Measurements from ENCODE around the gene CPXM2.
A peak's percentile ranks its signal among the peaks of the same experiment; 100 is the strongest.

The CPXM2 gene

DNA sequence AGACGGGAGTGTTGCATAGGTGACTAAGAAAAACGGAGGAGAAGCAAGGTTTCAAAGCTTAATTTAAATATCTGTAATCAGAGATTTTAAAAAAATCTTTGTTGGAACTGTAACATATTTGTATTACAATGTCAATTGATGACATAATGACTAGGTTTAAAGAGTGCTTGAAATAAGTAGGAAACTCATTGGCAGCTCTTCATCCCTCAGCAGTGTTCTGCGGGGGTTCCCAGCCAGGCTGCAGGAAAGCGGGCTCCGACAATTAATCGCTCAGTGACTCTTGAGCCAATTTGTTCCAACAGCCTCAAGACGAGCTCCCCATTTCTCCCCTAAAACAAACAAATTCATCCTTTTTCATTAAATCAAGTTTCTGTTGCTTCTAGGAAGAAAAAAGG is 22.6 kb downstream of the CPXM2 start:
- no peak for DNase-seq (ENCODE audit: low read depth, low spot score)

DNA sequence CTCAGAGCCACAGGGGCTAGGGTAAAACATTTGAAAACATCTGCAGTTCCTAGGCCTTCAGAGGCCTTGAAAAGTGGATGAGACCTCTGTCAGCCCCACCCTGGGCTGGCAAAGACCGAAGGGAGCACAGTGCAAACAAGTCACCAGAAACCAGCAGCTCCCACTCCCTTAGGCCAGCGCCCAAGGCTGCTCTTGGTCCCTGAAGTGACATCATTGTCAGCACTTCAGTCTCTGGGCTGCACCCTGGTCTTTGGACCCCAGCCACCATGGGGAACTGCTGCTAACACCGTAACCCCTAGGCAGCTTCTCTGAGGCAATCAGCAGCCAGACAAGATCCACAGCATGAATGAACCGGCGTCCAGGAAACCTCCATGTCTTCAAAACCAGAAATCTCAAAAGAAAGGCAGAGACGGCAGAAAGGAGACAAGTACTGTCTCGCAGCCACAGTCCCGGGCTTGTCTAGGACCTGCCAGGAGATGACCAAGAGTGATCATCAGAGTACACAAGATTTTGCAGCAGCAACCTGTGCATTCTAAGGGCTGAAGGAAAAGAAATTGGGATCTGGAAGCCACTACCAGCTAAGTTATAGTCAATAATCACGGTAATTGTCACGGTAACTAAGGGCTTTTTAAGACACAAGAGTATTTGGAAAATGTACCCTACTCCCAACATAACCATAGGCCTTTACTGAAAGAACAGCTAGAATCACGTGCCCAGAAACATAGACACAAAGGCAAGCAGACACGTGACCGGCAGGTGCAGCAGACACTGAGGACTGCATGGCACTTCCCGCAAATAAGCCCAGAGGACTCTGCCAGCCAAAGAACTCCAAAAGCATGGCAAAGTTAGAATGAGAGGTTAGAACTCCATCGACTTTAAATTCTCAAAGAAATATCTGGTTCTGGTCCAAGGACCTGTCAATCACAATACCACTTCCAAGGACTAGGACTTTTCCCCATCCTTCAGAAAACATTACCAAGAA is 23.3 kb downstream of the CPXM2 start:
- no peak for DNase-seq (ENCODE audit: low read depth, low spot score)

DNA sequence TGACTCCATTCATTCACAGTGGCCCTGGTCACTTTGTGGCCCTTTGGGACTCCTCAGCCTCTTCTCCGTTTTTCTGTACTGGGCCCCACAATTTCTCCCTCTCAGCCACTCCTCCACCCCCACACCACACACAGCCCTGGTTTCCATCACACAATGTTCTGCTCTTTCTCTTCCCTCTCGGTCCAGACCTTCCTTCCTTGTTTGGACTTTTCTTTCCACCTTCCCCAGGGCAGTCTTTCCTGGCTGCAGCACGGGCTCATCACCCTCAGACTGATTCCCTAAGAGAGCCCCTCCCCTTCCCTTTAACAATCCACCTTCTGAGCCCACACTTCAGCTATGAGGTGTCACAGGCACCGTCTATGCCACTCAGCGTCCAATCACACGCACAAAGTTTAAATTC is 25.7 kb downstream of the CPXM2 start:
- DNase-seq (ENCODE audit: low read depth, low spot score), result no peak

DNA sequence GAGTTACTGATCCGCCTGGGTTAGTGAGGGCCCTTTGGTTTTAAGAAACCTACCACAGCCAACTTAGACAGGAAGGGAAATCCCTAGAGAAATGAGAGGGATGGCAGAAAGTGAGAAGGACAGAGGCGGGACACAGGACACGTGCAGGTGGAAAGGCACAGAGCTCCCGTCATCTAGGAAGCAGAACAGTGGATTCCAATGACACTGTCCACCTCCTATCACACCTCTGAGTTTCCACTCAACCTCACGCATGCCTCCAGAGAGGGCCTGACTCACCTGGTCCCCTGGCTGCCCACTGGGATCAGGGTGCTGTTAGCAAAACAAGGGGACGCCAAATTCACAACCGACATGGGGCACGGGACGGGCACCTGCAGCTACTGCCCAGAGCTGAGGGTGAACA is 26.3 kb downstream of the CPXM2 start:
- no peak for DNase-seq (ENCODE audit: low read depth, low spot score)

DNA sequence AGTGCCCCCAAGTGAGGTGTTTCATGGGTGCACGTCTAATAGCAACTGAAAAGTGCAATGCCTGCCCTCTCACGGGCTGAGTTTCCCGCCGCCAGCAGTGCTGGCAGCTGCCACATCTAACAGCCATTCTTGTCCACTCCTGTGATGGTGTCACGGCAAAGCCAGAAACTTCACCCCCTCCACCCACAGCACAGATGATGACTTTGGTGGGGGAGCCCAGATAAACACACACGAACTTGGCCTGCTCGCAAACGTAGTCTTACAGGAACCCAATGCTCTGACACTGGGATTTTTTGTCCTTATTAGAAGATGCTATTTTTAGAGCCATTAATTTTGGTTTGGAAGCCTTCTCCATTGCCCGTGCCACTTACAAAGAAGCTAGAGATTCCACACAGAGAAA is 26.7 kb downstream of the CPXM2 start:
- no peak for DNase-seq (ENCODE audit: low read depth, low spot score)

DNA sequence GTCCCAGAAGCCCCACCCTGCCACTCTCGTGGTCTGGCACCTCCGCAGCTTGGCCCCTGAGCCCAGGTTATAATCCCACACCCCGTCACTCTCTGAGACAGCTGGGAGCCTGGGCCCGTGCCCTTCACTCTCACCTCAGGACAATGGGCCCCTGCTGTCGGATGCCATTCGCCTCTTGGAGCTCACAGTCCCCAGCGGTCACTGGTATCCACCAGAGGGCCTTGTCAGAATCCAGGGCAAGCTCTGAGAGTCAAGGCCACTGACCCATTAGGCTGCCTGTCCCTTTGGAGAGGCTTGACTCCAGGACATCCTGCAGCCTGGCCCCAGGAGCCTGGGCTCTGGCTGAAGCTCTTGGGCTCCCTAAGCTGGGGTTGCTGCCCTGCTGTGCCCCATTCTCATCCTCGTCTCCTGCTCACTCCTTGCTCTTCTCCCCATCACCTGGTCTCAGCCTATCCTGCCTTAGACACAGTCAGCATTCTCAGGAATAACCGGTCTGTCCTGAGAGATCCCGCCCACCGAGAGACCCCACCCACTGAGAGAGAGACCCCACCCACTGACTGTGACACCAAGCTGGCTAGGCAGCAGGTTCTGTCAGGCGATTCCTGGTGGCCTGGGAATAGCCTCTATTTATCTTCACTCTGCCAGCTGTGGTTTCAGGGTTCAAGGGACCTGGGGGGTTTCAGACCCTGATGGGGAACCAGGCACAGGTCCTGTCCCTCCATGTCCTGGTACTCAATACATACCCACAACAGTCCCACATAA is 27.7 kb downstream of the CPXM2 start:
- peak; percentile 61 for DNase-seq (ENCODE audit: low read depth, low spot score)

DNA sequence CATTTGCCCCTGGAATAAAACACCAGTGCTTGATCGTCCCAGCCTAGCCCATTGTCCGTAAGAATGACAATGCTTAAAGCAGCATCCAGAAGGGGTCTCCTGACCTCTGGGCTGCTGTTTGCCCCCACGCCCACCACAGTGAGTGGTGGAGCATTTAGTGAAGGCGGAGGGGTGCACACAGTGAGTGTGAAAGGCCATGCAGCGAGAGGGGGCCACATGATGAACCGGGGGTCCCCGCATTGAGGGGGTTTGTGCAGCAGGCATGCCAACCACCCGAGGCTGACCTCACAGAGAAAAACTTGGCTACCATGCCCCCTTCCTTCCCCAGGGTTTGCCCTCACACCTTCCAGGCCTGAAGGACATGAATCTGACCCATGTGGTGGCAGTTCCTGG is 28.4 kb downstream of the CPXM2 start:
- no peak for DNase-seq (ENCODE audit: low read depth, low spot score)

DNA sequence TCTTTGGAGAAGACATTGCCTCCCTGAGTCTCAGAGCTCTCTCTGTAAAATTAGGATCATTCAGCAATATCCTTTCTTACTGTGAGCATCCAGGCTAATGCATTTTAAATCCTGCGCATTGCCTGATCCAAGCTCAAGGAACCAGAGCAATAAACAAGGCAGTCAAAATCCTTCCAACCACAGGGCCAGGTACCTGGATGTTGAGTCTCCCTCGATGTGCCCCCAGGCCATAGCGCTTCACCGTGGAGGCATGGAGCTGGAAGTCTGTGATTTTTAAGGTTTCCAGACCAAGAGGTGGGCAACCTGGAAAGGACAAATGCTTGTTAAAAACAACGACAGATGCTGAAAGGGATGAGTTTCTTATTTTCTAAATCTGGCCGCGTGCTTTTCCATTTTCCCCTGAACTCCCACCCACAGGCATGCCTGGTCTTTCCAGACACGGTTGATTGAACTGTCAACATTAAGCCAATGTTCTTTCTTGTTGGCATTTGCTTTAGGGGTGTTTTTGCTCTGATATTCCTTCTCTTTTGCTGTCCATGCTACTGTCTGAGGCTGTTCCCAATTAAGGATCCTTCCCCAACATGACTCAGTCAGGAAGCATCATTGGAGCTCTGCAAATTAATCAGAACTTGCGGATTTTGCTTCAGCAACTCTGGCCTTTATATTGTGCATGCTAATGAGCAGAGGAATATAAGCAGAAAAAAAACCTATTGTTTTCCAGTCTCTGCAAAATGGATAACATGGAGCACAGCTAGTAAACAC is 29.0 kb downstream of the CPXM2 start:
- peak; percentile 39 for DNase-seq (ENCODE audit: low read depth, low spot score)

DNA sequence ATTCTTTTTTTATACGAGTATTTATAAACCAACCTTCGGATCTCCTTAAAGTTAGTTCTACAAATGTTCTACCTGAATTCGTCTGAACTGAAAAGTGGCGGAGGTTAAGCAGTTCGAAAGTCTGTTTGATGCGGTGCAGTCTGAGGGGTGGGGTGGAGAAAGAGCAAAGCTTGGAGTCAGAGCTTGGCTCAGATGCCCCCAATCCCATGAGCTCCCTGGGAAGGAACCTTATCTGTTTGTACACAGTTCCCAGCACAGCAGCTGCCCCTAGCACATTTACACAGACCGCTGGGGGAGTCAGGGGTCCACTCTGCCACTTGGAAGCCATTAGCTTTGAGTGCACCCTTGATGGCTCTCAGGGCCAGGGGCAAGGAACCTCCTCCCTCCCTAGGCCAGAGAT is 30.8 kb downstream of the CPXM2 start:
- DNase-seq (ENCODE audit: low read depth, low spot score), result no peak

DNA sequence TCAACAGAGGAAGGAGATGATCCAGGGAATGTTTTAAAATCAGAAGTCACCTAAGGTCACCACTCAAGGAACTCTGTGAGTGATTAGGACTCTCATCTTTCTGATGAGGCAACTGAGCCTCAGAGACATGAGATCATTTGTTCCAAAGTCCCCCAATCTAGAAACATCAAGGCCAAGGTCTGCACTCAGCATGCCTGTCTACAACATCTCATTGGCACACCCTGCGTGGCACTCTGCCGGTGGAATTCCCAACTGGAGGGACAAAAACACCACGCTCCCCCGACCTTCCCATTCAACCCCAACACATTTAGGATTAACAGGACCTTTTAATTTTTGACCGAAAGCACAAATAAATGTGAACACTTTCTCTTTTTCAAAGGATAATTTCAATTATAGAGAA is 31.4 kb downstream of the CPXM2 start:
- no peak for DNase-seq (ENCODE audit: low read depth, low spot score)

DNA sequence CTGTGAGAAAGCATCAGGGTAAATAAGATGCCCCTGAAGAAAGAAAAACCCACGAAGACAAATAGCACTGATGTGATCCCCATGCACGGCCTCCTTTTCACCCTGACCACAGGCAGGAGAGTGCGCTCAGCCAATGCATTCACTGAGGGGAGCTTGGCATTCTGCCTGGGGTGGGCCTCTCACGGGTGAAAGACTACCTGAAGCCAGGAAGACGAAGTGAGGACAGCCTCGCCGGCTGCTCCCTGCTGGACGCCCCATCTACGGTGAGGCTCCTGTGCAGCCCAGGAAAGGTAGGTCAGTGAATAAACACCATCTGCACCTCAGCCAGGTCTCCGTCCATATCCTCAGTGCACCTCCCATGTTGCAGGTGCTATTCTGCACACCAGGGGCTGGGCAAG is 32.0 kb downstream of the CPXM2 start:
- DNase-seq (ENCODE audit: low read depth, low spot score), result no peak

DNA sequence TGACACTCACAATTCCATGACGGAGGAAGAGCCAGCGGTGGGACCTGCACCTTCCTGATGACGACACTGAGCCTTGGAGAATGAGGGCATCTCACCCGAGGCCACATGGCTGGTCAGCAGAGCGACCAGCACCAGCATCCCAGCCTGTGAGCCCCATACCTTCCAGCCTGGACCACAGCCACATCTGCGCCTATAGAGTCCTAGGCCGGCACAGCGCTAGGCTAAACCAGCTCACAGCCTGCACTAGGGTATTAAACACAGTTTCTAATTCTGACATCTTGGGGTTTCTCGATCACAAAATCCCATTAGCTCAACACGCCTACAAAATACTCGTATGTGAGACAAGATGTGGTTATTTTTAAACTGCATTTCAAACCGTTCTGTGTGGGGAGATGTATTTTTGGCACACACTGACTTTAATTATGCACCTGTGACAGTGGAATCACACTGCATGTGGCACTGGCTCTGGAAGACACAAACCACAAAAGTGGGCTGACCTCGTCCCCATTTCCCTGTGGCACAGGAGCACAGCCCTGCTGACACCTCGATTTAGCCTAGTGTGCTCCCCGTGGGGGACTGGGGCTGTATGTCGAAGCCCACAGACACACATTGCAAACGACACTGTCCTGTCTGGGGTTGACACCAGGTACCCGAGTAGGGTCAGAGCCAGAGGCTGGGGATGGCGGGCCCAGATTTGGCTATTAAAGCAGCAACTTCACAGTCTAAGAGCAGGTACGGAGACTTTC is 32.5 kb downstream of the CPXM2 start:
- no peak for DNase-seq (ENCODE audit: low read depth, low spot score)

DNA sequence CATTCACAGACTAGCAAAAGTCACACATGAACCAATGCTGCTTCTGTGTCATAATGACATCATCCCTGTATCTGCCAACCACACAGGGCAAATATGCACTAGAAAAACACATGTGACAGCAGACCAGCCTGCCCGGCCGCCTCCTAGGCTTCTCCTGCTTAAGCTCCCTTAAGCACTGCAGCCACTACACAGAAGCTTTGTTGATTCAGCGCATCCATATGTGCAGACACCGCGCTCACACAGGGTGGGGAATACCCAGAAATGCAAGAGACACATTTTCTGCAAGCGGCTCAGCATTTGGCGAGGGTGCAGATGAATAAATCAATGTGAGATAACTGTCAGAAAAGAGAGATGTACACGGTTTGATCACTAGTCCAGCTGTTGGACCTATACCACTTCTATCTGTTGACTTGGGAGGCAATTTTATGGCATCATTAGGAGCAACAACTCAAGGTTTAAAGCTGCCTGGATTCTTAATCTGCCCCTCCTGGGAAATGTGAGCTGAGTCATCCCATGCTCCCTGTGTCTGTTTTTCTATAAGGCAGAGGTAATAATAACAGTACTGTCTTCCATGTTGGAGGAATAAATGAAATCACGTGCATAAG is 33.4 kb downstream of the CPXM2 start:
- peak; percentile 30 for DNase-seq (ENCODE audit: low read depth, low spot score)

DNA sequence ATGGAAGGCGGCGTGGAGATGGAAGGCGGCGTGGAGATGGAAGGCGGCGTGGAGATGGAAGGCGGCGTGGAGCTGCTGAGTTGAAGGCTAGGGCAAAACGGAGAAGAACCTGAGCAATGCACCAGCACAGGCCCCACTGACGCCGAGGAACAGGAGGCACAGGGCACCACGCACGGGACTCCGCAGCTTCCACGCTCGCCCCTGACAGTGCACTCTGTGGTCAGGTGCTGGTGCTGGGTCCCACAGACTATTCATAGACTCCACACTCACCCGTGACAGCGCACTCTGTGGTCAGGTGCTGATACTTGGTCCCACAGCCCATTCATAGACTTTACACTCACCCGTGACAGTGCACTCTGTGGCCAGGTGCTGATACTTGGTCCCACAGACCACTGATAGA is 34.0 kb downstream of the CPXM2 start:
- no peak for DNase-seq (ENCODE audit: low read depth, low spot score)

DNA sequence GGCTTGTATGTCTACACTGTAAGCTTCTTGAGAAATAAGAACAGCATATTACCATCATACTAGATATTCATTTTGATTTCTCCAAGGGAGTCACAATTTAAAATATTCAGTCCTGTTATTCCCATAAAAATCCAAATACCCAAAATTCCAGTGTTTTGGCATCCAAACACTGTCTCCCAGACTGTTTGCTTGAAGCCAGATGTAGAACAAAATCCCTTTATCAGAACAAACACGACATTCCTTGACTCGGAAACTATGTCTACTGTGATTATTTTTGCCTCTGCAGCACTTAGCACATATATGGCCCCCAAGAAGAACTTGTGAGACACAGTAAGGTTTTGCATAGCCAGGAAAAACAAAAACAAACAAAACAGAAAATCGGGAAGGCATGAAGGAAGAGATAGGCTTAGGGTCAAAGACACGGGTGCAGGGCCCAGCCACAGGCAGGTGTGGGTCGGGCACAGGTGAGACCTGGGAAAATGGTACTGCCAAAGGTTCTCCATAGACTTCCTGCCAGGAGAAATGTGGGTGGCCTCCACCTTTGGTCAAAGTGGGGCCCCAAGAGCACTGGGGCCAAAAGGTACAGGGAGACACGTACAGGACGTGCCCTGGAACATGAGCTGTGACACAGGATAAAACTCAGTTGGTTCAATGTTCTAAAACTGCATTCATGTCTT is 36.5 kb downstream of the CPXM2 start:
- no peak for DNase-seq (ENCODE audit: low read depth, low spot score)

DNA sequence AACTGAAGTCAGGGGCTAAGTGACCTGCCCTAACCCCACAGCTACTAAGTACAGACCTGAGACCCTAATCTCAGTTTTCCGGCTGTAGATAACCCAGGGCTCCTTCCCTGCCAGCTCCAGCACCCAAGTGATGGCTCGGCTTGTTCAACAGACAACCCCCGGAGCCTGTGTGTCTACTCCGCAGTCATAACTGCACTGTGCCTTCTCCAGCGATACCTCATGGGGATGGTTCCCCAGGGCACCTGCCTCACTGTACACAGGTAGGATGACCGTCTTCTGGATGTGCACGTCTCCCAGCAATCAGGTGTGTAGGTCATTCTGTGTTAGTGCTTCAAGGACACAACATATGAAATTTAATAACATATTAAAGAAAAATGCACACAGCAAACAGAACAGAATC is 37.1 kb downstream of the CPXM2 start:
- DNase-seq (ENCODE audit: low read depth, low spot score), result no peak

DNA sequence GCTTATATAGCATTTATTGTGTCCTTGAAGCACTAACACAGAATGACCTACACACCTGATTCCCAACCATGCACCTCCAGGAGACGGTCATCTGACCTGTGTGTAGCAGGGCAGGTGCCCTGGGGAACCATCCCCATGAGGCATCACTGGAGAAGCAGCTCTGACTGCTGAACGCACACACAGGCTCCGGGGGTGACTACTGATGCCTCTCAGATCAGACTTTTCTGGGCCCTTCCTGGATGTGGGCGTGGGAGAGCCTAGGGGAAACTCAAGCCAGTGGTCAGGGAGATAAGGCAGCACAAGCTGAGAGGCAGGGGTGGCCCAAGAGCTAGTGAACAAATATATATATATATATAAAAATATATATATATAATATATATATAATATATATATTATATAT is 37.6 kb downstream of the CPXM2 start:
- DNase-seq (ENCODE audit: low read depth, low spot score), result no peak

DNA sequence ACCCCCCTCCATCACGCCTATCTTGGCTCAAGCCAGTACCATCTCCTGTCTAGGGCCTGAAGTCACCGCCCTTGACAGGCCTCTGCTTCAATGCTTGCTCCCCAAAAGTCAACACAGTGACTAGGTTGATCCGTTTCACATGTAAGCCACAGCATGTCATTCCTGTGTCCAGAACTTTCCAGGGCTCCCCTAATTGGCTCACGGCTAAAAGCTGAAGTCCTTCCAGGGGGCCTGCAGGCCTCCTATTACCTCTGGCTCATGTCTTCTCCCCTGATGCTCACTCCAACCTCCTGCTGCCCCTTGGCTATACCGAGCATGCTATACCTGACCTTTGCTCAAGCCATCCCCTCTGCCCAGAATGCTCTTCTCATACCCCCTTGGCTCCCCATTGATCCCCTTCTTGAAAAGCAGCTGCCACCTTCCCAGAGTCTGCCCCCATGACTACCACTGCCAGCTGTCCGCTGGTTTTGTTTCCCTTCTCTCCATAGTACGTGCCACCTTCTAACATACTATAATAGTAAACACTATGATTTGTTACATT is 39.1 kb downstream of the CPXM2 start:
- DNase-seq (ENCODE audit: low read depth, low spot score), result no peak

DNA sequence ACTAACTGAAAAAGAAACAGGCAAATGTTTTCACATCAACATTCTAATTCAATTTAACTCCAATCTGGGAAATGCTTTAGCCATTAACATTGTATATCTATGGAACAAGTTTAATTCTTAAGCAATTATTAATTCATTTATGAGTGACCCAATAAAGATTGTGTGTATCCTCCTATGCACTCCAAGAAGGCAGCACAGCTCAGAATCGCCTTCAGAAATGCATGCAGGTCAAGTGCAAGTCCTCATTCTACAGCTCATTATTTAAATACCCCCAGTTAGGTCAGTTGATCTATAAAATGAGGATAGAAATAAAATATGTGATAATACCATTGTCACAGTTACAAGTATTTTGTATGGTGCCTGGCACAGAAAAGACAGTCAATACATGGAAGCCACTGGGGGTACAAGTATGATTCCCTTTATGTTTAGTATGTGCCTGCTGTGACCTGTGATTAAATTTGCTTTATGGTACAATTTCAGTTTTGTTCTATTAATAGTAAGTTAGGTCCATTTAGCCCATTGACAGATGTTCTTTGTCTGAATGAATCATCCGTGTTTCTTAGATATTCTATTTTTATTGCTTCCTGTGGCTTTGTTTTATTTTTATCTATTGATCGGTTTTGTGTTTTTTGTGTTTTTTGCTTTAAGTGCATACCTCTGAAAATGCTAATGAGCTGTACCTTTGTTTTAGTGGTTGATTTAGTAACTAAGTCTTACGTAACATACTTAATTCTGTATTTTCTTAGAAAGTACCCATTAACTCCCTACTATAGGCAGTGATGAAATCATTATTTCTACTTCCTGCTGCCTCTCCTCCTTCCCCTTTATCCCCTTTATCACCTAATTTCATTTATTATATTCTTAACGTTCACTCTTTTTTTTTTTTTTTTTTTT is 42.8 kb downstream of the CPXM2 start:
- DNase-seq (ENCODE audit: low read depth, low spot score), result no peak

Data from ELF-1 (cell line).